Stomach (tissue), 9 donors: ENCODE measurements around the gene EEF2K. TPM values are rescaled to one million over a fixed set of nuclear protein-coding genes. Genes with fewer than 3 reads are reported as not detected.
"Not testable (repeated sequence)": the region's sequence is repeated elsewhere in the genome, so short reads cannot be mapped to it uniquely, and the experiment has no call there.

ENCODE experiments used
- DNase-seq, 2 donors: peaks; one replicate each; pipeline versions ENCODE4 v3.0.0 to v3.0.0-alpha.2; 2013 to 2019
- H3K27ac ChIP-seq, 5 donors: fragments of 200-600 bp in 4 of 5; sonication (generic) in 4 of 5; one replicate each; pipeline ENCODE4 v1.5.1; 2013 to 2019; ENCODE audit warnings: mild to moderate bottlenecking in 1 of 5, moderate library complexity in 1 of 5
- H3K27me3 ChIP-seq, 3 donors: fragments of 200-600 bp; sonication (generic); one replicate each; pipeline ENCODE4 v1.5.1; 2017 to 2019; ENCODE audit warnings: mixed run types in 1 of 3
- H3K36me3 ChIP-seq, 4 donors: fragments of 200-600 bp; sonication (generic); 1 replicate in 3 of 4; 2 replicates in 1 of 4; pipeline ENCODE4 v1.5.1; 2016 to 2019
- H3K4me1 ChIP-seq, 4 donors: fragments of 200-600 bp; sonication (generic); one replicate each; pipeline ENCODE4 v1.5.1; 2016 to 2019
- H3K4me3 ChIP-seq, 4 donors: fragments of 200-600 bp; sonication (generic) in 3 of 4; one replicate each; pipeline ENCODE4 v1.5.1; 2016 to 2019; ENCODE audit warnings: mild to moderate bottlenecking in 1 of 4
- H3K9me3 ChIP-seq, 4 donors: fragments of 200-600 bp; sonication (generic); one replicate each; pipeline ENCODE4 v1.5.1; 2016 to 2019
- CTCF ChIP-seq, 7 experiments: fragments of 450-650 bp in 4 of 7; fragments of 200-600 bp in 3 of 7; sonication (generic) in 3 of 7; IDR thresholded peaks; one replicate each; pipeline ENCODE4 v1.5.1; 2016 to 2019; ENCODE audit warnings: antibody characterized with exemption in 7 of 7, control low read depth in 2 of 7, mild to moderate bottlenecking in 1 of 7
- EP300 ChIP-seq: sonication (generic); formaldehyde crosslinking; IDR thresholded peaks from one replicate; pipeline ENCODE4 v1.6.1; 2017; ENCODE audit warnings: antibody characterized with exemption
- POLR2A ChIP-seq, 4 donors: fragments of 450-650 bp; IDR thresholded peaks; one replicate each; pipeline ENCODE4 v1.6.1; 2016; ENCODE audit warnings: antibody characterized with exemption in 4 of 4, control low read depth in 2 of 4, mild to moderate bottlenecking in 1 of 4, moderate library complexity in 1 of 4
- POLR2AphosphoS5 ChIP-seq, 3 donors: sonication (generic); formaldehyde crosslinking; IDR thresholded peaks; one replicate each; pipeline ENCODE4 v1.6.1; 2016; ENCODE audit warnings: antibody characterized with exemption in 3 of 3
- WGBS, 5 donors: extraction: QIAGEN DNeasy Blood & Tissue Kit in 3 of 5; methylation state at CpG; one replicate each; pipeline versions ENCODE4 v1.1.5 to v1.1.7; 2013 to 2018; 5-methylcytosine and 5-hydroxymethylcytosine counted together
- intact Hi-C: fragments of 100-400 bp; cut with DNase I; formaldehyde crosslinking; loops from one replicate; pipeline ENCODE4 v1.15.1; 2023; ENCODE audit warnings: low total_unique reads
- polyA plus RNA-seq, 3 donors: library from polyadenylated mRNA; stranded (reverse); fragments of 200-250 nt; gene quantifications; one replicate each; pipeline ENCODE4 v1.2.3, GENCODE V29; 2013
- total RNA-seq, 5 donors: library from RNA; depleted of rRNA; stranded (reverse); fragments of >200 nt; gene quantifications; one replicate each; pipeline versions ENCODE4 v1.1.0 to v1.2.3, GENCODE V29; 2014 to 2016
- donor health status: healthy with polysubstance abuse.
- donor health status: Bipolar disorder and iron deficiency.
- donor health status: healthy.

Gene EEF2K
- total and polyA plus RNA-seq, 8 donors, result 3.4 to 170 (median 27.1) TPM

GRCh38 chr16:22297871-22298733 lies 92.0 kb downstream of the EEF2K start:
- peaks cover 18 to 46% (median 35%) of the 10 kb centered on the region in 4 donors for H3K4me1 ChIP-seq

GRCh38 chr16:22299036-22299435 lies 93.0 kb downstream of the EEF2K start:
- Histone ChIP-seq H3K4me1 (peaks cover 18 to 46% (median 35%) of the 10 kb centered on the region in 4 donors), H3K9me3 (no peaks in the 10 kb centered on the region), H3K4me3 (peak overlapping the region in 2 of 4 donors; percentile 81 to 98), H3K27ac (peak overlapping the region in 3 of 5 donors; percentile 94 to 98 (median 97)), H3K27me3 (no peaks in the 10 kb centered on the region), H3K36me3 (peaks cover 17 to 26% (median 23%) of the 10 kb centered on the region in 4 donors)
- no peak for TF ChIP-seq CTCF (IDR thresholded peaks at IDR 0.05)
- TF ChIP-seq POLR2A (IDR thresholded peaks at IDR 0.05), result no peak
- no peak for TF ChIP-seq EP300
- no peak for TF ChIP-seq POLR2AphosphoS5 (IDR thresholded peaks at IDR 0.05)
- 91 to 100% (median 96%) methylated on average over 1 of the region's 1 CpG for WGBS, 5 donors
- intact Hi-C loops, result loop anchor here (5.0 kb wide), 1 partner anchor 97 kb away; no protein-coding TSS in a partner anchor
- DNase-seq, result no peak

More at GRCh38 chr16:22297871-22298733, 92.0 kb downstream of the EEF2K start:
- H3K36me3 ChIP-seq, result peaks cover 9 to 18% (median 17%) of the 10 kb centered on the region in 4 donors
- intact Hi-C loops, result loop anchor here (5.0 kb wide), 1 partner anchor 96 kb away; no protein-coding TSS in a partner anchor
- peak; percentile 50 to 92 for DNase-seq
- peak overlapping the region; percentile 79 to 98 (median 82) for H3K4me3 ChIP-seq
- H3K27me3 ChIP-seq, result no peaks in the 10 kb centered on the region
- peak overlapping the region; percentile 93 to 98 (median 96) for H3K27ac ChIP-seq
- TF ChIP-seq POLR2AphosphoS5 (IDR thresholded peaks at IDR 0.05), result peak; percentile 27 to 89 (median 33)
- TF ChIP-seq EP300, result no peak
- H3K9me3 ChIP-seq, result no peaks in the 10 kb centered on the region
- 0 to 1% (median 1%) methylated on average over 22 to 39 of the region's 39 CpGs for WGBS, 5 donors

GRCh38 chr16:22300427-22301071 lies 94.5 kb downstream of the EEF2K start:
- Histone ChIP-seq H3K4me3 (no peak overlapping the region), H3K27me3 (no peaks in the 10 kb centered on the region), H3K36me3 (peaks cover 31 to 41% (median 39%) of the 10 kb centered on the region in 4 donors), H3K27ac (peak overlapping the region in 2 of 5 donors; percentile 15 to 98), H3K4me1 (peaks cover 18 to 46% (median 35%) of the 10 kb centered on the region in 4 donors), H3K9me3 (no peaks in the 10 kb centered on the region)
- 42 to 50% (median 47%) methylated on average over 8 of the region's 8 CpGs for WGBS, 5 donors
- intact Hi-C loops, result no loop called here
- TF ChIP-seq POLR2AphosphoS5 (IDR thresholded peaks at IDR 0.05), result peak in 1 of 3 donors; percentile 29
- TF ChIP-seq POLR2A (IDR thresholded peaks at IDR 0.05), result no peak
- TF ChIP-seq CTCF (IDR thresholded peaks at IDR 0.05), result peak in 4 of 7 experiments; percentile 26 to 45 (median 34)
- TF ChIP-seq EP300, result no peak
- peak; percentile 64 to 70 for DNase-seq

- peaks cover 40 to 50% (median 47%) of the 10 kb centered on the region in 4 donors for H3K36me3 ChIP-seq
- H3K9me3 ChIP-seq, H3K27me3 ChIP-seq, DNase-seq, intact Hi-C loops, H3K4me3 ChIP-seq, H3K27ac ChIP-seq: not testable (repeated sequence)
- WGBS, 5 donors, result 90 to 96% (median 93%) methylated on average over 7 of the region's 7 CpGs
- H3K4me1 ChIP-seq, result peaks cover 14 to 41% (median 30%) of the 10 kb centered on the region in 4 donors
These were observed 95.3 kb downstream of the EEF2K start for GRCh38 chr16:22301423-22301822.

GRCh38 chr16:22302776-22303363 lies 96.8 kb downstream of the EEF2K start:
- TF ChIP-seq POLR2AphosphoS5 (IDR thresholded peaks at IDR 0.05) (no peak), CTCF (IDR thresholded peaks at IDR 0.05) (no peak), EP300 (no peak)
- H3K36me3 ChIP-seq, result peaks cover 54 to 65% (median 62%) of the 10 kb centered on the region in 4 donors
- H3K4me1 ChIP-seq, result peaks cover 11 to 35% (median 28%) of the 10 kb centered on the region in 4 donors
- no peak overlapping the region for H3K4me3 ChIP-seq
- no peaks in the 10 kb centered on the region for H3K27me3 ChIP-seq
- WGBS, 5 donors, result 91 to 96% (median 93%) methylated on average over 12 of the region's 12 CpGs
- H3K9me3 ChIP-seq, result no peaks in the 10 kb centered on the region
- DNase-seq, result no peak
- no peak overlapping the region for H3K27ac ChIP-seq
- intact Hi-C loops, result no loop called here
